HG02970 (cell line): ENCODE data around the gene ECSCR.
A peak's percentile ranks its signal among the peaks of the same experiment; 100 is the strongest.
"Not testable (repeated sequence)": the region's sequence is repeated elsewhere in the genome, so short reads cannot be mapped to it uniquely, and the experiment has no call there.

Experiments used
- ATAC-seq: cut with Tn5 transposase; IDR thresholded peaks from one replicate; pipeline ENCODE4 v1.9.1; 2021; ENCODE audit warnings: mild to moderate bottlenecking, moderate library complexity, moderate number of reproducible peaks; ENCODE audit not compliant: unreplicated experiment, low FRiP score

Gene ECSCR

DNA sequence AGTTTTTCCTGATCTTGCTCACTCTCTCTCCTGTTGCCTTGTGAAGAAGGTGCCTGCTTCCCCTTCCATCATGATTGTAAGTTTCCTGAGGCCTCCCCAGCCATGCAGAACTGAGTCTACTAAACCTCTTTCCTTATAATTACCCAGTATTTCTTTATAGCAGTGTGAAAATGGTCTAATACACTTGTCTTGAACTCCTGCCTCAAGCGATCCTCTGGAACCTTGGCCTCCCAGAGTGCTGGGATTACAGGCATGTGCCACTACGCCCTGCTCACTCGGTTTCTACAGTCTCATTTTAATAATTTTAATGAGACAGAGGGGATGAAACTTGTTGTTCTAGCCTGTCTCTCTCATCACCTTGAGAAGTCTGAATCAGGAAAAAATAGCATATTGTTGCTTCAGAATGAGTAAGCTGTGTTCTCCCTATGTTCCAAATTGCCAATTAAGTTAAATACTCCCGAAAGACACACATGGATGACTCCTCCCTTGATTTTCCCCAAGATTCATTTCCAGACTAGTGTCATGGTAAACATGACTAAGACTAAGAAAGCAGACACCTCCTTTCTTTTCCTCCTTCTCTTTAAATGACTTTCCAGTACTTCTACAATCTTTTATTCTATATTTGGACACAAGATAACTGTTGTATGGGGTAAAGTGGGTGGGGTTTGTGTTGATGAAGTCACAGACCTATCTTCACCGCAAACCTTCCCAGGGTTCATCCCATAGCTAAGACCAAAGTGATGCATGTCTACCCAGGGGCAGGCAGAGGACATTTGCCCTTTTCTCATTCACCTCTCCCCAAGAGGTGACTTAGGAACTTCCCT lies 15.4 kb downstream of the ECSCR start:
- ATAC-seq, result peak; percentile 50

GRCh38 chr5:139445325-139446170 lies 17.0 kb downstream of the ECSCR start:
- ATAC-seq, result no peak

GRCh38 chr5:139443831-139444453 lies 18.6 kb downstream of the ECSCR start:
- no peak for ATAC-seq

DNA sequence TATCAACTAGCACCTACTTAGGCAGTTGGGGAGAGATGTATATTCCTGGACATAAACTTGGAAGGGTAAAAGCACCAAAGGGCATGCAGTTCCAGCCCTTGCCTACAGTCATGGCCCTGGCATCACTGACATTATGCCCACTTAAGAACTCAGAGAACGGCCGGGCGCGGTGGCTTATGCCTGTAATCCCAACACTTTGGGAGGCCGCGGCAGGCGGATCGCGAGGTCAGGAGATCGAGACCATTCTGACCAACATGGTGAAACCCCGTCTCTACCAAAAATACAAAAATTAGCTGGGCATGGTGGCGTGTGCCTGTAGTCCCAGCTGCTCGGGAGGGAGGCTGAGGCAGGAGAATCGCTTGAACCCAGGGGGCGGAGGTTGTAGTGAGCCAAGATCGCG lies 22.1 kb downstream of the ECSCR start:
- ATAC-seq, result not testable (repeated sequence)

- ATAC-seq, result peak; percentile 74
Observed at GRCh38 chr5:139439013-139439903, 23.3 kb downstream of the ECSCR start, which contains the start of gene DNAJC18. TSS of gene DNAJC18 (minus strand) at chr5:139439525. CDS start at chr5:139439445, 80 bp downstream.

GRCh38 chr5:139438707-139439012 lies 23.9 kb downstream of the ECSCR start:
- no peak for ATAC-seq

- no peak for ATAC-seq
Observed at GRCh38 chr5:139435676-139436075, 26.9 kb downstream of the ECSCR start.

- ATAC-seq, result no peak
Observed at GRCh38 chr5:139431706-139432105, 30.8 kb downstream of the ECSCR start.

GRCh38 chr5:139430015-139430414 lies 32.5 kb downstream of the ECSCR start:
- ATAC-seq, result no peak

DNA sequence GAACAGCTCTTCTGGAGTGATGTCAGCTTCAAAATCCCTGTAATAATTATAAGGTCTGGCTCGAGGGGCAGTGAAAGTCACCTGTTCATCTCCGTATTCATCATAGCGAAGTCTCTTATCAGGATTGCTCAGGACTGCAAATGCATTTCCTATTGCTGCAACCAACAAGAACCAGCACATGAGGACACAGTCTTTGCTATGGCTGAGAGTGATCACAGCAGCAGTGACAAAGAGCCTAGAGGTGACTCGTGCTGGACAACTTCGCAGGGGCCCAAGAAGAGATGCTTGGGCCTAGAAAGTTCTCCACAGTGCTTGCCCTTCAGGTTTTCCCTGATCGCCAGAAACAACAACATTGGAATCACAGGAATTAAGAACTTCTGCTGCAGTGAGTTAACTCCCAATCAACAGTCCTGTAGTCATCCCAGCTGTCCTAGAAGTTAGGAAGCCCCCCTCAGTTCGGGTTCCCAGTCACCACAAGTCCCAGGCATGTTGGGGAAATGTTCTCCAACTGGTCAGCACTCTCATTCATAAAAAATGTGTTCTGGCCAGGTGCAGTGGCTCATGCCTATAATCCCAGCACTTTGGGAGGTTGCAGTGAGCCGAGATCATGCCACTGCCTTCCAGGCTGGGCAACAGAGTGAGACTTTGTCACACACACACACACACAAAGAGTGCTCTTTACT lies 36.2 kb downstream of the ECSCR start:
- no peak for ATAC-seq

- ATAC-seq, result no peak
Observed at GRCh38 chr5:139425497-139425896, 37.0 kb downstream of the ECSCR start.

DNA sequence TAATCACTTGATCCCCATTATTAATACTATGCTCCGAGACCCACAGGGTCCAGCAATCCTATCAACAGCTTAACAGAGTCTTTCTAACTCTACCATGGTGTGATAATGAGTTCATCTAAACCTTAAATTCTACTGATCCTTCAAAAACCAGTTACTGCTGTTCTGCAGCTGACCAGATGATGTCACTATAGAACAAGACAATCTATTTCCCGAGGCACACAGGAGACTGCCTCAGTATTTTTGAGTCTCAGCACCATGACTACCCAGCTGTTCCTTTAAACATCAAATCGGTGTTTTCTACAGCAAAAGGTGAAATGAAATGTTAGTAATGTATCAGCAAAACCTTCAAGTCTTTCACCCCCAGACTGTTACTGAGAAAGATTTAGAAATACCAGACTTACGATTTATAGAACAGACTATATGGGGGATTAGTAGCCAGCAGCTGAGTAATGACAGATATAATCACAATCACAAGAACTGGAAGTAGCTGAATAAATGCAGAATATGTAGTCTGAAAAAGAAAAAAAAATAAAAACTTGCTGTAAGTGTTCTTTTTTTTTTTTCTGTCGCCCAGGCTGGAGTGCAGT lies 40.1 kb downstream of the ECSCR start:
- no peak for ATAC-seq

GRCh38 chr5:139419226-139420192 lies 43.0 kb downstream of the ECSCR start:
- no peak for ATAC-seq

DNA sequence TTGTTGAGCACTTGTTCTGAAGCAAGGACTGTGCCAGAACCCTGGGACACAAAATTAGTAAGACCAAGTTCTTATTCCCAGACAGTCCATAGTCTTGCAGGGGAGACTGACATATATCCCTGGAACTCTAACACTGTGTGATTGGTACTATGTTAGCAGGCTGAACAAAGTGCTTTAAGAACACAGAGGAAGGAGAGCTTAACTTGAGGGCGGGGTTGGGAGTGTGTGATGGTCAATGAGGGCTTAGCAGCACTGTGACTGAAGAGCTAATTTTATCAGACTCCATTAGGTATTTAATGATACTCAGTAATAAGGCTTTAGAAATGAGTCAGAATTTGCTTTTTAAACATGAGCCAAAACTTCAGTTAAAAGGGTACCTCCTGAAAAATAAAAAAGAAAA lies 43.8 kb downstream of the ECSCR start:
- ATAC-seq, result no peak

GRCh38 chr5:139417214-139417613 lies 45.3 kb downstream of the ECSCR start:
- ATAC-seq, result no peak

GRCh38 chr5:139416651-139417050 lies 45.9 kb downstream of the ECSCR start:
- ATAC-seq, result no peak

DNA sequence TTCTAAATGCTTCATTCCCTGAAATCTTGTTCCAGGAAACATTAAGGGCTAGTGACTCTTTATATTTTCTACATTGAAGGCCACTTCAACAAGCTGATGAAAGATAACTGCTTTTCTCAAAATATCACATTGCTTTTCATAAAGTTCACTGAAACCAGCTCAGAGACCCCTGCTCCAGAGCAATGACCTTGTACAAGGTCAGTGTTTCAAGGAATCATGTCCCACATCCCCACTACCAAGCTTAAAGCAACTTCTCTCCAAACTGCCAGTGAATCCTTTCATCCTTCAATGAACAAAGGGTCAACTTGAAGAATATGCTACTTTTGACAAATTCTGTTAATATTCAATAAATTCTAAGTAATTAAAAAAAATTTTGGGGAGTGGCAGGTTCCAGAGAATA lies 46.7 kb downstream of the ECSCR start:
- ATAC-seq, result no peak

- ATAC-seq, result no peak
Observed at GRCh38 chr5:139415221-139415861, 47.2 kb downstream of the ECSCR start.
